ENCODE measurements around the gene SKAP2.

SKAP2 gene

GRCh38 chr7:26777385-26777784 is 87.0 kb downstream of the SKAP2 start:
- Histone ChIP-seq H3K4me3 (ENCODE audit: low read depth, low read length) (no peak overlapping the region), H3K9me3 (ENCODE audit: control insufficient read depth, insufficient read depth, low read depth, low read length) (no peaks in the 10 kb centered on the region), H3K36me3 (ENCODE audit: control insufficient read depth in 2 of 2, insufficient read depth in 1 of 2, low read length in 2 of 2) (no peaks in the 10 kb centered on the region; a peak in 1 of 3 replicates), H3K27ac (ENCODE audit: extremely low read depth, low read depth, low read length) (no peak overlapping the region), H3K4me1 (ENCODE audit: control insufficient read depth, insufficient read depth, low read length) (peaks cover 8% of the 10 kb centered on the region; the same call in 1 of the 2 replicates)
- POLR2A ChIA-PET, result no interaction called here
- CTCF ChIA-PET, result interaction anchor here (0.5 to 1.2 kb wide), 3 partner anchors 91 to 1682 kb away, joined by 3 to 6 read pairs (median 3); no protein-coding TSS in a partner anchor
- TF ChIP-seq ZBTB21 (tag by site-specific recombination; IDR thresholded peaks at IDR 0.05), result no peak

DNA sequence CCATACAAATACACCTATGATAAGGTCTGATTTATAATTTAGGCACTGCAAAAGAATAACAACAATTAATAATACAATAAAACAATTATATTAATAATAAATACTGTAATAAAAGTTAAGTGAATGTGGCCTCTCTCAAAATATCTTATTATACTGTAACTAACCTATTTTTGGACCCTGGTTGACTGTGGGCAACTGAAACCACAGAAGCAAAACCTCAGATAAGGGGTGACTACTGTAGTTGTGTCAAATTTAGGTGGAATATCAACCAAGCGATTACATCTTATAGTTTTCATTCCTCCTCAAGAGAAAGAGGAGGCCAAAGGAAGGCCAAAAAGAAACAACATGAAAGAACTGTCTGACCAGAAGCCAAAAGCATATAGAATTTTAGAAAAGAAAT is 103.9 kb downstream of the SKAP2 start:
- Histone ChIP-seq H3K9me3 (ENCODE audit: control insufficient read depth, insufficient read depth, low read depth, low read length) (no peaks in the 10 kb centered on the region), H3K4me1 (ENCODE audit: control insufficient read depth, insufficient read depth, low read length) (no peaks in the 10 kb centered on the region), H3K36me3 (ENCODE audit: control insufficient read depth in 2 of 2, insufficient read depth in 1 of 2, low read length in 2 of 2) (peaks cover 0 to 3% of the 10 kb centered on the region in 2 experiments; a peak in 1 of 3 replicates), H3K27ac (ENCODE audit: extremely low read depth, low read depth, low read length) (no peak overlapping the region), H3K4me3 (ENCODE audit: low read depth, low read length) (no peak overlapping the region)
- ChIA-PET POLR2A (no interaction called here), CTCF (interaction anchor here (0.6 kb wide), 1 partner anchor 1360 kb away, joined by 4 read pairs; no protein-coding TSS in a partner anchor)
- TF ChIP-seq, protein P1, sequence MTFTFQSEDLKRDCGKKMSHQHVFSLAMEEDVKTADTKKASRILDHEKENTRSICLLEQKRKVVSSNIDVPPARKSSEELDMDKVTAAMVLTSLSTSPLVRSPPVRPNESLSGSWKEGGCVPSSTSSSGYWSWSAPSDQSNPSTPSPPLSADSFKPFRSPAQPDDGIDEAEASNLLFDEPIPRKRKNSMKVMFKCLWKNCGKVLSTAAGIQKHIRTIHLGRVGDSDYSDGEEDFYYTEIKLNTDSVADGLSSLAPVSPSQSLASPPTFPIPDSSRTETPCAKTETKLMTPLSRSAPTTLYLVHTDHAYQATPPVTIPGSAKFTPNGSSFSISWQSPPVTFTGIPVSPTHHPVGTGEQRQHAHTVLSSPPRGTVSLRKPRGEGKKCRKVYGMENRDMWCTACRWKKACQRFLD (tag by site-specific recombination; IDR thresholded peaks at IDR 0.05), result no peak
- TF ChIP-seq ZNF548 (tag by site-specific recombination; IDR thresholded peaks at IDR 0.05), result no peak
- TF ChIP-seq KLF1 (tag by site-specific recombination; IDR thresholded peaks at IDR 0.05), result no peak
- TF ChIP-seq, protein P2, sequence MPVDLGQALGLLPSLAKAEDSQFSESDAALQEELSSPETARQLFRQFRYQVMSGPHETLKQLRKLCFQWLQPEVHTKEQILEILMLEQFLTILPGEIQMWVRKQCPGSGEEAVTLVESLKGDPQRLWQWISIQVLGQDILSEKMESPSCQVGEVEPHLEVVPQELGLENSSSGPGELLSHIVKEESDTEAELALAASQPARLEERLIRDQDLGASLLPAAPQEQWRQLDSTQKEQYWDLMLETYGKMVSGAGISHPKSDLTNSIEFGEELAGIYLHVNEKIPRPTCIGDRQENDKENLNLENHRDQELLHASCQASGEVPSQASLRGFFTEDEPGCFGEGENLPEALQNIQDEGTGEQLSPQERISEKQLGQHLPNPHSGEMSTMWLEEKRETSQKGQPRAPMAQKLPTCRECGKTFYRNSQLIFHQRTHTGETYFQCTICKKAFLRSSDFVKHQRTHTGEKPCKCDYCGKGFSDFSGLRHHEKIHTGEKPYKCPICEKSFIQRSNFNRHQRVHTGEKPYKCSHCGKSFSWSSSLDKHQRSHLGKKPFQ (tag by site-specific recombination; IDR thresholded peaks at IDR 0.05), result no peak
- TF ChIP-seq, protein P3, sequence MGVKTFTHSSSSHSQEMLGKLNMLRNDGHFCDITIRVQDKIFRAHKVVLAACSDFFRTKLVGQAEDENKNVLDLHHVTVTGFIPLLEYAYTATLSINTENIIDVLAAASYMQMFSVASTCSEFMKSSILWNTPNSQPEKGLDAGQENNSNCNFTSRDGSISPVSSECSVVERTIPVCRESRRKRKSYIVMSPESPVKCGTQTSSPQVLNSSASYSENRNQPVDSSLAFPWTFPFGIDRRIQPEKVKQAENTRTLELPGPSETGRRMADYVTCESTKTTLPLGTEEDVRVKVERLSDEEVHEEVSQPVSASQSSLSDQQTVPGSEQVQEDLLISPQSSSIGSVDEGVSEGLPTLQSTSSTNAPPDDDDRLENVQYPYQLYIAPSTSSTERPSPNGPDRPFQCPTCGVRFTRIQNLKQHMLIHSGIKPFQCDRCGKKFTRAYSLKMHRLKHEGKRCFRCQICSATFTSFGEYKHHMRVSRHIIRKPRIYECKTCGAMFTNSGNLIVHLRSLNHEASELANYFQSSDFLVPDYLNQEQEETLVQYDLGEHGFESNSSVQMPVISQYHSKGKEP (tag by site-specific recombination; IDR thresholded peaks at IDR 0.05), result no peak
- TF ChIP-seq CTCF (tag by site-specific recombination; IDR thresholded peaks at IDR 0.05), result no peak
- no peak for TF ChIP-seq ZNF114 (tag by site-specific recombination; IDR thresholded peaks at IDR 0.05)

DNA sequence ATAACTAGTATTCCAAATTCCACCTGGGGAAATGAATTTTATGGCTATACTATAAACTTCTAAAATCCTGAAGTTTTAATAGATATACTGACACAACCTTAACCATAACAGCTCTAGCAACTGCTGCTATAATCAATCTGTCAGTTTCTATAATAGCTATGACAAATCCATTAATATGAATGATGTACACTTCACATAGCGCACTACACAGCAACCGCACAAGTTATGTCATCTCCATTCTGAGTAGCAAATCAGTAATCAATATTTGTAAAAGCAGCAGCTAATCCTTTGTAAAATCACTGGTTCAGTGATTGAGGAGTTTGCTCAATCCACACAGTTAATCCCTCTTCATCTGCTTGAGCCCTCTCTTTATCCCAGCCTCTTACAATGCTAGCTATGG is 105.3 kb downstream of the SKAP2 start:
- Histone ChIP-seq H3K36me3 (ENCODE audit: control insufficient read depth in 2 of 2, insufficient read depth in 1 of 2, low read length in 2 of 2) (peaks cover 0 to 3% of the 10 kb centered on the region in 2 experiments; a peak in 1 of 3 replicates), H3K4me3 (ENCODE audit: low read depth, low read length) (no peak overlapping the region), H3K9me3 (ENCODE audit: control insufficient read depth, insufficient read depth, low read depth, low read length) (no peaks in the 10 kb centered on the region), H3K4me1 (ENCODE audit: control insufficient read depth, insufficient read depth, low read length) (no peaks in the 10 kb centered on the region), H3K27ac (ENCODE audit: extremely low read depth, low read depth, low read length) (no peak overlapping the region)
- CTCF ChIA-PET, result no interaction called here
- POLR2A ChIA-PET, result no interaction called here
- TF ChIP-seq CTCF (tag by site-specific recombination; IDR thresholded peaks at IDR 0.05) (no peak), ZNF132 (tag by site-specific recombination; IDR thresholded peaks at IDR 0.05; ENCODE audit: borderline replicate concordance) (no peak), ZSCAN5A (tag by site-specific recombination; IDR thresholded peaks at IDR 0.05) (no peak), ZBTB1 (tag by site-specific recombination; IDR thresholded peaks at IDR 0.05) (no peak), SCRT1 (tag by site-specific recombination; IDR thresholded peaks at IDR 0.05; ENCODE audit: borderline replicate concordance) (no peak), ZNF426 (tag by site-specific recombination; IDR thresholded peaks at IDR 0.05) (no peak), ZNF473 (tag by site-specific recombination; IDR thresholded peaks at IDR 0.05) (no peak), ZNF23 (tag by site-specific recombination; IDR thresholded peaks at IDR 0.05; ENCODE audit: borderline replicate concordance) (no peak)
- TF ChIP-seq, protein P4, sequence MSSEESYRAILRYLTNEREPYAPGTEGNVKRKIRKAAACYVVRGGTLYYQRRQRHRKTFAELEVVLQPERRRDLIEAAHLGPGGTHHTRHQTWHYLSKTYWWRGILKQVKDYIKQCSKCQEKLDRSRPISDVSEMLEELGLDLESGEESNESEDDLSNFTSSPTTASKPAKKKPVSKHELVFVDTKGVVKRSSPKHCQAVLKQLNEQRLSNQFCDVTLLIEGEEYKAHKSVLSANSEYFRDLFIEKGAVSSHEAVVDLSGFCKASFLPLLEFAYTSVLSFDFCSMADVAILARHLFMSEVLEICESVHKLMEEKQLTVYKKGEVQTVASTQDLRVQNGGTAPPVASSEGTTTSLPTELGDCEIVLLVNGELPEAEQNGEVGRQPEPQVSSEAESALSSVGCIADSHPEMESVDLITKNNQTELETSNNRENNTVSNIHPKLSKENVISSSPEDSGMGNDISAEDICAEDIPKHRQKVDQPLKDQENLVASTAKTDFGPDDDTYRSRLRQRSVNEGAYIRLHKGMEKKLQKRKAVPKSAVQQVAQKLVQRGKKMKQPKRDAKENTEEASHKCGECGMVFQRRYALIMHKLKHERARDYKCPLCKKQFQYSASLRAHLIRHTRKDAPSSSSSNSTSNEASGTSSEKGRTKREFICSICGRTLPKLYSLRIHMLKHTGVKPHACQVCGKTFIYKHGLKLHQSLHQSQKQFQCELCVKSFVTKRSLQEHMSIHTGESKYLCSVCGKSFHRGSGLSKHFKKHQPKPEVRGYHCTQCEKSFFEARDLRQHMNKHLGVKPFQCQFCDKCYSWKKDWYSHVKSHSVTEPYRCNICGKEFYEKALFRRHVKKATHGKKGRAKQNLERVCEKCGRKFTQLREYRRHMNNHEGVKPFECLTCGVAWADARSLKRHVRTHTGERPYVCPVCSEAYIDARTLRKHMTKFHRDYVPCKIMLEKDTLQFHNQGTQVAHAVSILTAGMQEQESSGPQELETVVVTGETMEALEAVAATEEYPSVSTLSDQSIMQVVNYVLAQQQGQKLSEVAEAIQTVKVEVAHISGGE (tag by site-specific recombination; conservative IDR thresholded peaks at IDR 0.05; ENCODE audit: low read depth), result no peak
